Amniotic stem cell (primary cell): ENCODE measurements around the gene ALOX5.
"Not testable (repeated sequence)": the region's sequence is repeated elsewhere in the genome, so short reads cannot be mapped to it uniquely, and the experiment has no call there.

Experiments used
- DNase-seq: peaks from one replicate; lab custom pipeline; 2025; lab: John Stamatoyannopoulos, UW

The ALOX5 gene

GRCh38 chr10:45373576-45374349, at the start of gene ALOX5:
ALOX5 (plus strand) TSS chr10:45374216; CDS start chr10:45374280, 64 bp downstream.
- no peak for DNase-seq

GRCh38 chr10:45325116-45325515, 48.9 kb upstream of the ALOX5 start:
- no peak for DNase-seq

- not testable (repeated sequence) for DNase-seq
Measured at GRCh38 chr10:45326864-45327263, 47.2 kb upstream of the ALOX5 start.

- not testable (repeated sequence) for DNase-seq
Measured at GRCh38 chr10:45331824-45332223, 42.2 kb upstream of the ALOX5 start.

GRCh38 chr10:45339894-45340293, 34.1 kb upstream of the ALOX5 start:
- DNase-seq: no peak

GRCh38 chr10:45340420-45340819, 33.6 kb upstream of the ALOX5 start:
- DNase-seq: not testable (repeated sequence)

GRCh38 chr10:45346652-45347335, 27.2 kb upstream of the ALOX5 start:
- DNase-seq: not testable (repeated sequence)

GRCh38 chr10:45347464-45347863, 26.6 kb upstream of the ALOX5 start:
- DNase-seq: not testable (repeated sequence)

GRCh38 chr10:45348196-45348765, 25.7 kb upstream of the ALOX5 start:
- not testable (repeated sequence) for DNase-seq

GRCh38 chr10:45353186-45353585, 20.8 kb upstream of the ALOX5 start:
- no peak for DNase-seq

GRCh38 chr10:45354261-45354660, 19.8 kb upstream of the ALOX5 start:
- no peak for DNase-seq

GRCh38 chr10:45355494-45355893, 18.5 kb upstream of the ALOX5 start:
- DNase-seq: no peak

GRCh38 chr10:45358961-45359360, 15.1 kb upstream of the ALOX5 start:
- not testable (repeated sequence) for DNase-seq

GRCh38 chr10:45361983-45362799, 11.8 kb upstream of the ALOX5 start:
- not testable (repeated sequence) for DNase-seq

- not testable (repeated sequence) for DNase-seq
Measured at GRCh38 chr10:45367643-45368042, 6.4 kb upstream of the ALOX5 start.

- no peak for DNase-seq
Measured at GRCh38 chr10:45368181-45368580, 5.8 kb upstream of the ALOX5 start.

GRCh38 chr10:45370202-45370955, 3.6 kb upstream of the ALOX5 start:
- no peak for DNase-seq

- no peak for DNase-seq
Measured at GRCh38 chr10:45371560-45371959, 2.5 kb upstream of the ALOX5 start.

GRCh38 chr10:45372251-45372951, 1.6 kb upstream of the ALOX5 start:
- DNase-seq: no peak

- no peak for DNase-seq
Measured at GRCh38 chr10:45373003-45373575, 927 bp upstream of the ALOX5 start.
